ENCODE results near the gene TPBGL.

GRCh38 chr11:75199412-75199955, 41.1 kb upstream of the TPBGL start:
- TF ChIP-seq CTCF (IDR thresholded peaks at IDR 0.05) = no peak
- no peak for TF ChIP-seq POLR2A (IDR thresholded peaks at IDR 0.05)
